Cardiac septum (tissue), 1 donor: ENCODE measurements around the gene CAMK2B. TPM values are rescaled to one million over a fixed set of nuclear protein-coding genes. Genes with fewer than 3 reads are reported as not detected.

Experiments used
- DNase-seq: peaks from one replicate; pipeline ENCODE4 v3.0.0-alpha.2; 2020; ENCODE audit warnings: low spot score
- intact Hi-C: fragments of 100-400 bp; cut with DNase I; formaldehyde crosslinking; loops from one replicate; pipeline ENCODE4 v1.14.0; 2022
- long read RNA-seq: library from polyadenylated mRNA; unstranded; transcript quantifications from one replicate; pipeline ENCODE4 v2.0.0, GENCODE V29; 2021
- total RNA-seq: library from RNA; stranded (reverse); fragmentation: NEBNext Ultra II Directional; extraction: Animal tissue kit (Norgen Biotek cat#: 25700); gene quantifications from one replicate; pipeline ENCODE4 v1.2.1, GENCODE V29; 2021
- donor health status: DM: no; HTN: no; CAD: no.

The CAMK2B gene
- total RNA-seq = 149 TPM
- long read RNA-seq, full-length matches to known transcripts = 34 of 463 reads
- long read RNA-seq, partial matches to known transcripts = 138 of 463 reads
- long read RNA-seq, other reads (novel, unspliced or antisense) = 291 of 463 reads

DNA sequence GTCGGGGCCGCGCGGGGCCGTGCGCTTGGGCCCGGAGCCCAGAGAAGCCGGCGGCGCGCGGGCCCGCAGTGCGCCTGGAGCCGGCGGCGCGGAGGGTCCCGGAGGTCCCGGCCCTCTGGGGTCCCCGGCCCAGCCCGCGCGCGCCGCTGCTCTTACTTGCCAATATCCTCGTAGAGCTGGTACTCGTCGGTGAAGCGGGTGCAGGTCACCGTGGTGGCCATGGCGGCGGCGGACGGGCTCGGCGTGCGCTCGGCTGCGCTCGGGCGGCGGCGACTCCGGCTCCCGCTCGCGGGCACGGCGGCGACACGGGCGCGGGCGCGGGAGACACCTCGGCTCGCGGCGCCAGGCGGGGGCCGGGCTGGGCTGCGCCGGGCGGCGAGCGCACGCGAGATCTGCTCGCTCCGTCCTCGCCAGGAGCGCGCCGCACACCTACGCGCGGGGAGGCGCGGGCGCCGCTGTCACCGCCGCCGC is at the start of gene CAMK2B:
CAMK2B (minus strand) TSS at position 394 of the 471 bp plus-strand sequence; CDS start at position 221, 173 bp downstream.
- peak; percentile 75 for DNase-seq
- intact Hi-C loops = loop anchor here (10.0 kb wide), 1 partner anchor 190 kb away; no protein-coding TSS in a partner anchor

- intact Hi-C loops = no loop called here
- peak; percentile 66 for DNase-seq
Observed at GRCh38 chr7:44374007-44374763, 48.8 kb upstream of the CAMK2B start.

DNA sequence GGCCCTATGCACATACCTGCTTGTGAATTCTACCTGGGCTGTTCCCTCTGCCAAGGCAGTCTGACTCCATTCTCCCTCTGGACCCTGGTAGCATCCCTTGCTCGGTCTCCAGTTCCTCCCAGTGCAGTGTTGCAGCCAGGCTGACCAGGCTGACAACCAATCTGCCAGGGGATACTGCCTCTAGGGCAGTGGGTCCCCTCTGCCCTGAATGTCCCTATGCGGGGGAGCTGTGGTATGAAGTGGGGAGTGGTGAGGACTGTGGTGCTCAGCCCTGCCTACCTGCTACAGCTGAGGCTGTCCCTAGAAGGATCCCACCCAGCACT is 48.0 kb upstream of the CAMK2B start:
- intact Hi-C loops = no loop called here
- DNase-seq = peak; percentile 66

GRCh38 chr7:44372560-44373417 is 47.4 kb upstream of the CAMK2B start:
- intact Hi-C loops = no loop called here
- no peak for DNase-seq

DNA sequence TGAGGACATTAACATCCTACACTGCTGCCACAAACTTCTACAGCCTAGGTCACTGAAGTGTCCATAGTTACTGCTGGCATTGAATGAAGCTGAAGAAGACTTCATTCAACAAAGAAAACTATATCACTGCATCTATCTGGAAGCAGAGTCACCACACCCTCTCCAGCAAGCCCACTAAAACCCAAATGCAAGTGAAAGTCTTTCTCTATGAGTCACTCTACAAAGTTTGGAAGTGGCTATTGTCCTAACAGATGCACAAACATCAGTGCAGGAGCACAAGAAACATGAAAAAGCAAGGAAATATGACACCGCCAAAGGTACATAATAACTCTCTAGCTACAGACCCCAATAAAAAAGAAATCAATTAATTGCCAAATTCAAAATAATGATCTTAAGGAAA is 43.5 kb upstream of the CAMK2B start:
- no peak for DNase-seq
- intact Hi-C loops = loop anchor here (10.0 kb wide), 1 partner anchor 134 kb away; no protein-coding TSS in a partner anchor

DNA sequence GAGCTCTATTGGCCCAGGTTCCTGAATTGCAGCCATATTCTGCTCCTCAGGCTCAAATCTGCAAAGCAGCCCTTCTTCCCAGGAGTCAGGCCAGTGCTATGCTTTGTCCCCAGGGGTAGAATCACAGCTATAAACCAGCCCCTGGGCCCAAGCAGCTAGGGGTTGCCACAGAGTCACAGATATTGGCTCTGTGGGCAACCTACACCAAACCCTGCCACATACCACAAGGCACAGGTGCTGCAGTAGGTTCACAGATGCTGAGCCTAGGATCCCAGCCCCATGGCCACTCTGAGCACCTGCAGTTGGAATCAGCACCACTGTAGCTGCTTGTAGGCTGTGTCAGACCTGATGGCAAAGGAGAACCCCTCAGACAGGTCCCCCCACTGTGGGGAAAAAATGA is 43.1 kb upstream of the CAMK2B start:
- intact Hi-C loops = loop anchor here (10.0 kb wide), 1 partner anchor 134 kb away; no protein-coding TSS in a partner anchor
- no peak for DNase-seq

DNA sequence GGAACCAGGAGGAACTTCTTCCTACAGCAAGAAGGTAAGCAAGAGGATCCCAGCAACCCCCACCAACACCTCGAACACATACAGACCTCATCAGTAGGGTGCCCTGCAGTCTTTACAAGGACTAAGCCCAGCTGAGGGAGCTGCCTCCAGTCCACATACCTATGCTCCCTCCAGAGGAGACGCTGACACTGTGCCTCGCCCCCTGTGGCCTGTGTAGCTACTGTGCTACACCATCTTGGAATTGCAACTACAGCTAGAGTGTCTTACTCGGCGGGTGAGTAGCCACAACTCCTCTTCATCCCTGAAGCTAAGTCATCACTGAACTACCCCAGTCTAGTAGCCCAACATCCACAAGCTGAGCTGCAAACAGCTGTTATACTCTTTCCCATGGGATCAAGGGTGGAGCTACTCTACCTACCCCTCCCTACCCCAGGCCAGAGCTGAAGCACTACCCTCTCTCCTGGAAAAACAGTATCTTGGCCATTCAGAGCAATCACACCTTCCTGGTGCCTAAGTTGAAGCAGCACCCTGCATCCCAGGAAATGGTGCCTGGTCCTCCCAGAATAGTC is 42.2 kb upstream of the CAMK2B start:
- intact Hi-C loops = loop anchor here (10.0 kb wide), 1 partner anchor 133 kb away; no protein-coding TSS in a partner anchor
- no peak for DNase-seq

GRCh38 chr7:44366986-44367385 is 41.6 kb upstream of the CAMK2B start:
- DNase-seq = no peak
- intact Hi-C loops = loop anchor here (10.0 kb wide), 1 partner anchor 132 kb away; no protein-coding TSS in a partner anchor

DNA sequence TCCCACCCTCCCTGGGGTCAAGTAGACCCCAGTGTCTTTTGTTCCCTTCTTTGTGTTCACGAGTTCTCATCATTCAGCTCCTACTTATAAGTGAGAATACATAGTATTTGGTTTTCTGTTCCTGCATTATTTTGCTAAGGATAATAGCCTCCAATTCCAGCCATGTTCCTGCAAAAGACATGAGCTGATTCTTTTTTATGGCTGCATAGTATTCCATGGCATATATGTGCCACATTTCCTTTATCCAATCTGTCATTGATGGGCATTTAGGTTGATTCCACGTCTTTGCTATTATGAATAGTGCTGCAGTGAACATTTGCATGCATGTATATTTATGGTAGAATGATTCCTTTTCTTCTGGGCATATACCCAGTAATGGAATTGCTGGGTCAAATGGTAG is 28.3 kb upstream of the CAMK2B start:
- intact Hi-C loops = no loop called here
- no peak for DNase-seq

GRCh38 chr7:44348851-44349781 is 23.7 kb upstream of the CAMK2B start:
- DNase-seq = no peak
- intact Hi-C loops = no loop called here

GRCh38 chr7:44348300-44348699 is 22.9 kb upstream of the CAMK2B start:
- no peak for DNase-seq
- intact Hi-C loops = no loop called here

- intact Hi-C loops = no loop called here
- no peak for DNase-seq
Observed at GRCh38 chr7:44347546-44348114, 22.2 kb upstream of the CAMK2B start.

- no peak for DNase-seq
- intact Hi-C loops = no loop called here
Observed at GRCh38 chr7:44346063-44346462, 20.7 kb upstream of the CAMK2B start.

DNA sequence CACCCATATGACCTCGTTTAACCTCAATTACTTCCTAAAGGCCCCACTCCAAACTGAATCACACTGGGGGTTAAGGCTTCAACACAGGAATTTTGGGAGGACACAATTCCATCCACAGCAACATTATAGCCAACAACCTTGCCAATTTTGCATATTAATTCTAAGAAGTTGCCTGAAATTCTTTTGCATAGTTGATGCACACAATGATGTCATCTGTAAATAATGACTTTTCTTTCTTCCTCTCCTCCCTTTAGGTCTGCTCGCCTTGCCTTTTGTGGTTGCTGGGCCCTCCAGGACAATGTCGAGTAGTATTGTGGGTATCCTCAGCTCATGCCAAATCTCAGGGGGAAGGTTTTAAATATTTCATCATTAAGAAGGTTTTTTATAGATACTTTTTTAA is 16.0 kb upstream of the CAMK2B start:
- intact Hi-C loops = no loop called here
- DNase-seq = no peak

DNA sequence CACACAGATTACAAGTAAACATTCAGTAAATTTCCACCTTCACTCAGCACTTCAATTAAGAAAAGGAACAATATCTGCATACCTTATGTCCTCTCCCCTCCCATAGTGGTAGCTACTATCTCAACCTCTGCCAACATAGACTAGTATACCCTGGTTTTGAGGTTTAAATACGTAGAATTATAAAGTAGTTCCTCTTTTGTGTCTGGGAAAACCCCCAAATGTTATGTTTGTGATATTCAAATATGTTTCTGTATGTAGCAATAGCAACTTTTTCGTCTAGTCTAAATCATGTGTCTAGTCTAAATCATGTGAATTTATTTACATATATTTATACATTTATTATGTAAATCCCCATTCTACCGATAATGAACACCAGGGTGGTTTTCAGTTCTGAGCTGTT is 13.2 kb upstream of the CAMK2B start:
- intact Hi-C loops = loop anchor here (10.0 kb wide), 1 partner anchor 136 kb away; no protein-coding TSS in a partner anchor
- no peak for DNase-seq

GRCh38 chr7:44336491-44336890 is 11.1 kb upstream of the CAMK2B start:
- DNase-seq = no peak
- intact Hi-C loops = loop anchor here (10.0 kb wide), 1 partner anchor 138 kb away; no protein-coding TSS in a partner anchor

GRCh38 chr7:44335184-44335583 is 9.8 kb upstream of the CAMK2B start:
- intact Hi-C loops = loop anchor here (10.0 kb wide), 1 partner anchor 140 kb away; no protein-coding TSS in a partner anchor

DNA sequence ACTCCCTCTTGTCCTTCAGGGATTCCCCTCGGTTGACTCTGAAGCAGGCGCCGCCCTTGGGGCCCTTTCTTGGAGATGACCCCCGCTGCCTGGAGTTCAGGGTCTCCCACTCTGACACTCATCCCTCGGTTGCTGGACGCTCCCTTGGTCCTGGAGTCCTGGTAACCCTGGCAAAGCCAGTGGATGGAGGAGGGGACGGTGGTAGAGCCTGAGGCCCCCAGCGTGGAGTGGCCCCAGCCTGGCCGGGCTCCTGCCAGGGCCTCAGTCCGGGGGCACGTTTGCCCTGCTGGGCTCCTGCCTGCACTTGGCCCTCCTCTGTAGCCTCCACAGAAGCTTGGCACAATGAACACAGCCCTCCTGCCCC is 9.3 kb upstream of the CAMK2B start:
- intact Hi-C loops = loop anchor here (10.0 kb wide), 1 partner anchor 140 kb away; no protein-coding TSS in a partner anchor
- DNase-seq = no peak

More at GRCh38 chr7:44335184-44335583, 9.8 kb upstream of the CAMK2B start:
- DNase-seq = no peak
